PC-3 (cell line): ENCODE data around the gene GCDH.

Source experiments
- CTCF ChIP-seq: fragments of 300-600 bp; sonication (generic); conservative IDR thresholded peaks from 2 replicates; pipeline ENCODE4 v1.5.1; 2017; ENCODE audit warnings: antibody characterized with exemption, low read depth, mild to moderate bottlenecking, low read length
- EZH2 ChIP-seq: fragments of 300-600 bp; sonication (generic); IDR thresholded peaks from one replicate; pipeline ENCODE4 v1.6.1; 2017; ENCODE audit warnings: antibody characterized with exemption, mild to moderate bottlenecking, low read length; ENCODE audit not compliant: unreplicated experiment
- EZH2phosphoT487 ChIP-seq: fragments of 300-600 bp; sonication (generic); IDR thresholded peaks from 2 replicates; pipeline ENCODE4 v1.6.1; 2018; ENCODE audit warnings: mild to moderate bottlenecking, antibody characterized with exemption, low read length, borderline replicate concordance

- no peak for TF ChIP-seq CTCF
- no peak for TF ChIP-seq EZH2
- TF ChIP-seq EZH2phosphoT487 = no peak
Observed at GRCh38 chr19:12943437-12944044, 52.6 kb downstream of the GCDH start.
